ENCODE results near the gene RERG. TPM values are rescaled to one million over a fixed set of nuclear protein-coding genes. Genes with fewer than 3 reads are reported as not detected.

RERG gene
- total RNA-seq, 1 experiment from 2014 or later, result not detected

DNA sequence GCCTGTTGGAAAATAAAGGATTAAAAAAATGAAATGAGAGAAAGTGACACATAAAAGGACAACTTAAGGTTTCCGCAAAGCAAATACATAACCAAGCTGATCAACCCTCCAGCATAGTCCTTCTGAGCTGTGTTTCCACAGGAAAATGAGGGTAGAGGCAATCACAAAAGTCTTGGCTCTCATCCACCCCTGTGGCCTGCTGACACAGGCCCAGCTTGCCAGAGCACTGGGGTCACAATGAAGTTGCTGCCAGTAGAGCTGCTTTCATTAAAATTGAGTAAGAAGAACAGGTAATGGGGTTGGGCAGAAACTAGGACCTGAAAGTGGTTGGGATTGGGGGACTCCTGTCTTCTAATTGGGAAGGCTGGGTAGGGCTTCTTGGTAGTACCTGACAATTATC is 65.9 kb downstream of the RERG start:
- TF ChIP-seq, protein P1, sequence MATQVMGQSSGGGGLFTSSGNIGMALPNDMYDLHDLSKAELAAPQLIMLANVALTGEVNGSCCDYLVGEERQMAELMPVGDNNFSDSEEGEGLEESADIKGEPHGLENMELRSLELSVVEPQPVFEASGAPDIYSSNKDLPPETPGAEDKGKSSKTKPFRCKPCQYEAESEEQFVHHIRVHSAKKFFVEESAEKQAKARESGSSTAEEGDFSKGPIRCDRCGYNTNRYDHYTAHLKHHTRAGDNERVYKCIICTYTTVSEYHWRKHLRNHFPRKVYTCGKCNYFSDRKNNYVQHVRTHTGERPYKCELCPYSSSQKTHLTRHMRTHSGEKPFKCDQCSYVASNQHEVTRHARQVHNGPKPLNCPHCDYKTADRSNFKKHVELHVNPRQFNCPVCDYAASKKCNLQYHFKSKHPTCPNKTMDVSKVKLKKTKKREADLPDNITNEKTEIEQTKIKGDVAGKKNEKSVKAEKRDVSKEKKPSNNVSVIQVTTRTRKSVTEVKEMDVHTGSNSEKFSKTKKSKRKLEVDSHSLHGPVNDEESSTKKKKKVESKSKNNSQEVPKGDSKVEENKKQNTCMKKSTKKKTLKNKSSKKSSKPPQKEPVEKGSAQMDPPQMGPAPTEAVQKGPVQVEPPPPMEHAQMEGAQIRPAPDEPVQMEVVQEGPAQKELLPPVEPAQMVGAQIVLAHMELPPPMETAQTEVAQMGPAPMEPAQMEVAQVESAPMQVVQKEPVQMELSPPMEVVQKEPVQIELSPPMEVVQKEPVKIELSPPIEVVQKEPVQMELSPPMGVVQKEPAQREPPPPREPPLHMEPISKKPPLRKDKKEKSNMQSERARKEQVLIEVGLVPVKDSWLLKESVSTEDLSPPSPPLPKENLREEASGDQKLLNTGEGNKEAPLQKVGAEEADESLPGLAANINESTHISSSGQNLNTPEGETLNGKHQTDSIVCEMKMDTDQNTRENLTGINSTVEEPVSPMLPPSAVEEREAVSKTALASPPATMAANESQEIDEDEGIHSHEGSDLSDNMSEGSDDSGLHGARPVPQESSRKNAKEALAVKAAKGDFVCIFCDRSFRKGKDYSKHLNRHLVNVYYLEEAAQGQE (IDR thresholded peaks at IDR 0.05; ENCODE audit: insufficient read depth in 1 of 2, low read depth in 2 of 2, low read length in 1 of 2), result no peak
- TF ChIP-seq SIN3A (IDR thresholded peaks at IDR 0.05; ENCODE audit: borderline replicate concordance, insufficient read depth, low read depth, low read length) (no peak), POLR2AphosphoS5 (IDR thresholded peaks at IDR 0.05; ENCODE audit: low read depth, low read length) (no peak), TCF7L2 (IDR thresholded peaks at IDR 0.05; ENCODE audit: low read depth, low read length) (no peak)
- TF ChIP-seq, protein P2, sequence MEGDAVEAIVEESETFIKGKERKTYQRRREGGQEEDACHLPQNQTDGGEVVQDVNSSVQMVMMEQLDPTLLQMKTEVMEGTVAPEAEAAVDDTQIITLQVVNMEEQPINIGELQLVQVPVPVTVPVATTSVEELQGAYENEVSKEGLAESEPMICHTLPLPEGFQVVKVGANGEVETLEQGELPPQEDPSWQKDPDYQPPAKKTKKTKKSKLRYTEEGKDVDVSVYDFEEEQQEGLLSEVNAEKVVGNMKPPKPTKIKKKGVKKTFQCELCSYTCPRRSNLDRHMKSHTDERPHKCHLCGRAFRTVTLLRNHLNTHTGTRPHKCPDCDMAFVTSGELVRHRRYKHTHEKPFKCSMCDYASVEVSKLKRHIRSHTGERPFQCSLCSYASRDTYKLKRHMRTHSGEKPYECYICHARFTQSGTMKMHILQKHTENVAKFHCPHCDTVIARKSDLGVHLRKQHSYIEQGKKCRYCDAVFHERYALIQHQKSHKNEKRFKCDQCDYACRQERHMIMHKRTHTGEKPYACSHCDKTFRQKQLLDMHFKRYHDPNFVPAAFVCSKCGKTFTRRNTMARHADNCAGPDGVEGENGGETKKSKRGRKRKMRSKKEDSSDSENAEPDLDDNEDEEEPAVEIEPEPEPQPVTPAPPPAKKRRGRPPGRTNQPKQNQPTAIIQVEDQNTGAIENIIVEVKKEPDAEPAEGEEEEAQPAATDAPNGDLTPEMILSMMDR (IDR thresholded peaks at IDR 0.05), result no peak
- Histone ChIP-seq H3K27ac (ENCODE audit: low read length) (no peak overlapping the region), H3K4me3 (ENCODE audit: low read depth in 2 of 2, low read length in 2 of 2) (no peak overlapping the region), H3K36me3 (ENCODE audit: control insufficient read depth, insufficient read depth, low read length) (no peaks in the 10 kb centered on the region), H3K9me3 (ENCODE audit: control insufficient read depth, insufficient read depth, low read depth, low read length) (no peaks in the 10 kb centered on the region), H3K4me1 (ENCODE audit: control insufficient read depth, insufficient read depth, low read length) (no peaks in the 10 kb centered on the region), H3K27me3 (ENCODE audit: control insufficient read depth, insufficient read depth, low read length) (no peaks in the 10 kb centered on the region)
- BruUV-seq (replicated peaks), result no TSS peak
- DNase-seq (ENCODE audit: low read depth, low spot score), result no peak
- intact Hi-C loops (cut with micrococcal nuclease; ENCODE audit: unreplicated experiment), result no loop called here
- ATAC-seq, result no peak
- in situ Hi-C loops (cut with HindIII; ENCODE audit: low pct_unique_long_range_greater_than_20kb, low sequenced_read_pairs), result no loop called here
- ChIA-PET POLR2A (no interaction called here), CTCF (no interaction called here)

DNA sequence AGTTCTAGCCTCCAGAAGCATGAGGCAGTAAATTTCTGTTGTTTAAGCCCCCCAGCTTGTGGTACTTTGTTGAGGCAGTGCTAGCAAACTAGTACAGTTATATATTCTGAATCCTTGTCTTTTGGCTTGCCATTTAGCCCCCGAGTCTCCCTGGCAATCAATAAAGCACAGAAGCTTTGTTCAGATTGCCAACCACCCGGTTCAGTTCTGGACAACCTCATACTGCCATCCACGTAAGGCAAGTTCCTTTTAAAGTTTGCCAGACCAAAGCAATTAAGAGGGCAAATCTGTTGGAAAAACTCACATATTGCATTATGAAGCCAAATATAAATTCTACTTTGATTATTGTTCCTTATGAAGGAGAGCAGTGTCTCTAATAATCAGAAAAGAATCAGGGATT is 67.1 kb downstream of the RERG start:
- CTCF ChIA-PET, result no interaction called here
- no peak overlapping the region for H3K27ac ChIP-seq (ENCODE audit: low read length)
- POLR2A ChIA-PET, result no interaction called here
- no peaks in the 10 kb centered on the region for H3K4me1 ChIP-seq (ENCODE audit: control insufficient read depth, insufficient read depth, low read length)
- no peak for ATAC-seq
- H3K27me3 ChIP-seq (ENCODE audit: control insufficient read depth, insufficient read depth, low read length), result no peaks in the 10 kb centered on the region
- no peak overlapping the region for H3K4me3 ChIP-seq (ENCODE audit: low read depth in 2 of 2, low read length in 2 of 2)
- TF ChIP-seq TCF7L2 (IDR thresholded peaks at IDR 0.05; ENCODE audit: low read depth, low read length) (no peak), SIN3A (IDR thresholded peaks at IDR 0.05; ENCODE audit: borderline replicate concordance, insufficient read depth, low read depth, low read length) (no peak), POLR2AphosphoS5 (IDR thresholded peaks at IDR 0.05; ENCODE audit: low read depth, low read length) (no peak)
- TF ChIP-seq, protein P1 (IDR thresholded peaks at IDR 0.05; ENCODE audit: insufficient read depth in 1 of 2, low read depth in 2 of 2, low read length in 1 of 2), result no peak
- TF ChIP-seq, protein P2 (IDR thresholded peaks at IDR 0.05), result no peak
- H3K9me3 ChIP-seq (ENCODE audit: control insufficient read depth, insufficient read depth, low read depth, low read length), result no peaks in the 10 kb centered on the region
- H3K36me3 ChIP-seq (ENCODE audit: control insufficient read depth, insufficient read depth, low read length), result no peaks in the 10 kb centered on the region
- intact Hi-C loops (cut with micrococcal nuclease; ENCODE audit: unreplicated experiment), result no loop called here
- in situ Hi-C loops (cut with HindIII; ENCODE audit: low pct_unique_long_range_greater_than_20kb, low sequenced_read_pairs), result no loop called here
- no peak for DNase-seq (ENCODE audit: low read depth, low spot score)
- BruUV-seq (replicated peaks), result no TSS peak

All from Panc1 (cell line).